Activated CD4-positive, alpha-beta T cell treated with anti-CD3 and anti-CD28 coated beads, Interleukin-10, Interleukin-2, amounts not matched to agents 100 ng/mL and 50 ng/mL, durations not matched to agents 16 hours and 8 hours (primary cell): ENCODE data around the gene TAS2R31.
"Not testable (repeated sequence)": the region's sequence is repeated elsewhere in the genome, so short reads cannot be mapped to it uniquely, and the experiment has no call there.

Source experiments
- DNase-seq: peaks from one replicate; pipeline ENCODE4 v3.0.0-alpha.2; 2020

Gene TAS2R31

GRCh38 chr12:11031307-11031706 lies at the start of gene TAS2R31:
TSS of gene TAS2R31 (minus strand) at chr12:11031407. CDS start at chr12:11031335, 72 bp downstream.
- no peak for DNase-seq

- DNase-seq, result no peak
These were observed 47.0 kb upstream of the TAS2R31 start for GRCh38 chr12:11078246-11078645.

DNA sequence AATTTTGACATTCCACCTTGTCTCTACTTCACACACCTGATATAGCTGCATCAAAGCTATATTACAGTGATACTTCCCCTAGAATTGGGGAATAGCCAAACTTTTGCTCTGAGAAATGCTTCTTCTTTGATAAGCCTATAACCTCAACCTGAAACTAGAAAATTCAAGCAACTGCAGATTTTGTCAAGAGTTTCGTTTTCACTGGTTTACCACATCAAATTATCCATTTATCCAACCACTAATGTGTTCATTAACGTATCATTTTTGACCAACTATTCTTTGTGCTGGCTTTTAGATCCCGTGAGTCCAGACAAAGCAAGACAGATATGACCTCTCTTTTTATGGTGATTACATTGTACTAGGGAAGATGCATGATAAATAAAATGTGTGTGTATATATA lies 44.4 kb upstream of the TAS2R31 start:
- no peak for DNase-seq

DNA sequence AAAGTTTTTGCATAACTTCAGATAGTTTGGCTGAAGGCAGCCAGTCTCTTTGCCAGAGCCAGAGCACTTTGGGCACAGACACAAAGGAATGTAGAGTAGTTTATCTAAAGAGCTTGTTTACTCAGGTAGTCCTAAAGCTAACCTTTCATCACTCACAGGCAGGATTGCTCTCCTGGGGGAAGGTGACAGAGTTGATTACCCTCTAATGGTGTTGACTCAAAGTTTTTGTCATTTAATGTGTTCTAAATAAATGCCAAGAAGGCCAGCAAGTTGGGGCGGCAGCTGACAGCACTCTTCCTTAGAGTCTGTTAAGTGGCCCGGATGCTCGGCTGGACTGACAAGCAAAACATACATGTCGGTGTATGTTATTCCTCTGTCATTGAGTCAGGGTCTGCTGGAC lies 40.2 kb upstream of the TAS2R31 start:
- DNase-seq, result no peak

GRCh38 chr12:11070999-11071398 lies 39.8 kb upstream of the TAS2R31 start:
- no peak for DNase-seq

DNA sequence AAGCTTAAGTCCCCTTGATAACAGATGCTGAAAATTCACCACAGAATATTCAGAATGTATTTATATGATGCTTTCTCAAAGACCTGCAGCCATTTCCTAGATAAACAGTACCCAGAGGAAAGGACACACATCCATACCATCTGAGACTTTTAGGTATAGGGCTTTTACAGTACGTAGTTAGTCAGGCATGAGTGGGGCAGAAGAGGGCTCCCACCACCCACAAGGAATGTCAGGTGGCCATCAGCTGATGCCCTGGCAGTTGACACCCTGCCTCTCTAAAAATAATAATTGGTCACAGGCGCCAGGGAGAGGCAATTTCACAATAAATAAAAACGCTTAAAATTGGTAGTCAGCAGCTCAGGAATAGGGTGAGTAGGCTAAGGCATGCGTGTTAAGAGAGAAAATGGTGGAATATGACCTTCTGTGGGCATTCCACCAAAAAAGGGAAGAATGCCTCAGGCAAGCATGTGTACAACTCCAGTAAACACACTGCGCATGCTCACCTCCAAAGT lies 38.7 kb upstream of the TAS2R31 start:
- DNase-seq, result no peak

DNA sequence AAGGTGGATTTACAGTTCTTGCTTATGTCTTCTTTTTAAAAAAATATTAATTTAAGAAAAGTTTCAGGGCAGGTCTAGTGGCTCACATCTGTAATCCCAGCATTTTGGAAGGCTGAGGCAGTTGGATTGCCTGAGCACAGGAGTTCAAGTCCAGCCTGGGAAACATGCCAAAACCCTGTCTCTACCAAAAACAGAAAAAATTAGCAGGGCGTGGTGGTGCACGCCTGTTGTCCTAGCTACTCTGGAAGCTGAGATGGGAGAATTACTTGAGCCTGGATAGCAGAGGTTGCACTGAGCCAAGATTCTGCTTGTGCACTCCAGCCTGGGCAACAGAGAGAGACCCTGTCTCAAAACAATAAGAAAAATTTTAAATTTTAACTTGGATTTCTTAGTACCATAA lies 36.3 kb upstream of the TAS2R31 start:
- no peak for DNase-seq

GRCh38 chr12:11062194-11062593 lies 31.0 kb upstream of the TAS2R31 start, which contains the start of gene TAS2R46:
TSS of gene TAS2R46 (minus strand) at chr12:11062294. CDS start at chr12:11062294, 0 bp downstream.
- not testable (repeated sequence) for DNase-seq

- DNase-seq, result no peak
These were observed 28.6 kb upstream of the TAS2R31 start for GRCh38 chr12:11059784-11060183.

- no peak for DNase-seq
These were observed 27.8 kb upstream of the TAS2R31 start for GRCh38 chr12:11059041-11059440.

GRCh38 chr12:11055306-11055705 lies 24.1 kb upstream of the TAS2R31 start:
- DNase-seq, result no peak

GRCh38 chr12:11049806-11050531 lies 18.8 kb upstream of the TAS2R31 start:
- not testable (repeated sequence) for DNase-seq

DNA sequence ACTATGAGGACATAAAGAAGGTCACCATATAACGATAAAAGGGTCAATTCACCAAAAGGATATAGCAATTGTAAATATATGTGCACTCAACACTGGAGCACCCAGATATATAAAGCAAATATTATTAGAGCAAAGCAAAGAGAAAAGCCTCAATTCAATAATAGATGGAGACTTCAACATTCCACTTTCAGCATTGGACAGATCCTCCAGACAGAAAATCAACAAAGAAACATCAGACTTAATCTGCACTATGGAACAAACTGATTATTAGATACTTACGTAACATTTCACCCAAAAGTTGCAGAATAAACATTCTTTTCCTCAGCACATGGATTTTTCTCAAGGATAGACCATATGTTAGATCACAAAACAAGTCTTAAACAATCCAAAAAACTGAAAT lies 10.2 kb upstream of the TAS2R31 start:
- DNase-seq, result not testable (repeated sequence)

DNA sequence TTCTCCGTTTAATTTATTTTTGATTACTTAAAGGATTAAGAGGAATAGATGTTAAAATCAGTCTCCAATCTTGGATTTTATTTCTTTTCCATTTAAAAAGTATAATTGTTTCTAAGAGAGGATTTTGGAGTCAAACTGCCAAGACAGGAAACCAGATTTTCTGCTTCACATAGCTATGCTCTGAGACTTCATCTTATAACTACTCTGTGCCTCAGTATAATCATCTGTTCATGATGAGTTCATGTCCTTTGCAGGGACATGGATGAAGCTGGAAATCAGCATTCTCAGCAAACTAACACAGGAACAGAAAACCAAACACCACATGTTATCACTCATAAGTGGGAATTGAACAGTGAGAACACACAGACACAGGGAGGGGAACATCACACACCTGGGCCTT lies 9.0 kb upstream of the TAS2R31 start:
- DNase-seq, result no peak

- DNase-seq, result no peak
These were observed 8.0 kb upstream of the TAS2R31 start for GRCh38 chr12:11039171-11039570.

DNA sequence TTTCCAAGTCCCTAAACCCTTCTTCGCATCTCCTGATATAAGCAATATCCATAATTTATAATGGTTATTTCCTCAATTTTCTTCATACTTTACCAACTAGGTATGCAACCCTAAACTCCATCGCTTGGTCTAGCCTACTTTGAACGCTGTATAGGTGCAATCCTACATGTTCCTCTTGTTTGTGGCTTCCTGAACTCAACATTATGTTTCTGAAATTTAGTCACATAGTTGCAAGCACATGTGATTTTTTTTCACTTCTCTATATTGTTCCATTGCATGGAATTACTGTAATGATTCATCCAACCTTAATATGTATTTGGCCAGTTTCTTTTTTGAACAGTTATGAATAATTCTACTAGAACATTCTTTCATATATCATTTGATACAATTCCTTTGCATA lies 2.8 kb upstream of the TAS2R31 start:
- not testable (repeated sequence) for DNase-seq

GRCh38 chr12:11026118-11026517 lies 5.1 kb downstream of the TAS2R31 start:
- no peak for DNase-seq

GRCh38 chr12:11023387-11023786 lies 7.8 kb downstream of the TAS2R31 start:
- no peak for DNase-seq

- DNase-seq, result no peak
These were observed 8.7 kb downstream of the TAS2R31 start, which contains the start of gene TAS2R19 for GRCh38 chr12:11022520-11022919. TSS of gene TAS2R19 (minus strand) at chr12:11022620. CDS start at chr12:11022571, 49 bp downstream.

DNA sequence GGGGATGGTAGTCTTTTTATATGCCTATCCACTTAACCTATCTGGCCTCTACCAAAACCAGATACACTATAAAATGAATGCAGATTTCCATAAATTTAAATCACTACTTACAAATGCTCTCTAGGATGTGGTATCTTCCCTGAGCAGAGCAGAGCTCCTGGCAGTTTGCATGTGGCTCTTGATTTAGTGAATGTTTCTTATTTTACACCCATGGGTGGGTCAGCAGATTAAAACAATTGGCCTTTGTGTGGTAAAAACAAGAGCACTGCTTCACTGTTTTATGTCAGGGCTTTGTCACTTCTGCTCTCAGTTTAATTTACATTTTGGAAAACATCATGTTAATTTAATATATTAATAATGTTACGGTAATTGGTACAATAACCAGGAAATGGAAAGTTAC lies 14.3 kb downstream of the TAS2R31 start:
- DNase-seq, result no peak

DNA sequence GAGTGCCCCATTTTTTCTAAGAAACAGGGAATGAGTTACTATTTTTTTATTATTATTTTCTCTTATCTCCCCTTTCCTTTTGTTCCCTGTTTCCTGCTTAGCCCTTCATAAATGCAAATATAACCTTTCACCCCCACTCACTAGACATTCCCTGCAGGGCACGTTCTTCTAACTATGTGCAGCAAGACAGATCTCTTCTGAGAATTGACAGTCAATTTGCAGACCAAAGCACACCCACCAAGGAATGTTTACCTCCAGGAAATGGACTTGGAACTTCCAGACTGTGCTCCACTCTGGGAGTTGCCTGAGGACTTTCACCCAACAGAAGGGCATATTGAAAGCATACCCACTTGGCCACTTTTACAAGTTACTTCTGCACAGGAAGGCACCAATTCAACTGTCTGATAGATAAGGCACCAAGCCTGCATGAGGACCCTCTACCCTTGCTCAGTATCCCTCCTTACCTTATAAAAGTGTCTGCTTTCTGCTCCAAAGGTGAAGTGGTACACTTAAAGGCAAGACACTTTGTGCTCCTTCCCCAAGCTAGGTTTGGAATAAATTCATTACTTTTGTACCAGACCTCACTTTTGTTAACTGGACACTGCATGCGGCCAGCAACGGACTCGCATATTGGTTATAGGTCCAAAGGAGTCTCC lies 15.3 kb downstream of the TAS2R31 start:
- no peak for DNase-seq

DNA sequence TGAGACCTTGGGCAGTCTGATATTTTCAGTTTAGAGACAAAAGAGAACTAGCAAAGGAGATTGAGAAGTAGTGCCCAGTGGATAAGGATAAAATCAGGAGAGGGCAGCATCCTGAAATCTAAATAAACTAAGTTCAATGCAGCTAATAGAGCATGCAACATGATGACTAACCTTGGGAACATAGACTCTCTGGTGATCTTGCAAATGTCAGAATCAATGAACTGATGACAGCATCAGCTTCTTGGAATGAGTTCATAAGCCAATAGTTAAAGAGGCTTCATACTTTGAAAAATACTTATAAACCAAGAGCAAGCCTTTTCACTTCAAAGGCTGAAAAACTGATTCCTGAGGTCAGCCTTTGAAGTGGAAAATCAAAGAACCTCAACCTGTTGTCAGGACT lies 17.0 kb downstream of the TAS2R31 start:
- DNase-seq, result no peak

GRCh38 chr12:11007608-11008007 lies 23.6 kb downstream of the TAS2R31 start:
- DNase-seq, result no peak

- no peak for DNase-seq
These were observed 33.0 kb downstream of the TAS2R31 start, which contains the start of gene TAS2R20 for GRCh38 chr12:10998204-10998603. TSS of gene TAS2R20 (minus strand) at chr12:10998304. CDS start at chr12:10997875, 429 bp downstream.
